ENCODE results near the gene C10orf143. TPM values are rescaled to one million over a fixed set of nuclear protein-coding genes. Genes with fewer than 3 reads are reported as not detected.
"Not testable (repeated sequence)": the region's sequence is repeated elsewhere in the genome, so short reads cannot be mapped to it uniquely, and the experiment has no call there.

The C10orf143 gene
- total and polyA plus RNA-seq, 2 experiments from 2014 or later, result 0.21 to 3.7 TPM

GRCh38 chr10:130099344-130099743 lies 11.3 kb downstream of the C10orf143 start:
- Histone ChIP-seq H3K36me3 (ENCODE audit: insufficient read depth) (no peaks in the 10 kb centered on the region), H3K79me2 (replicated peaks; ENCODE audit: insufficient read depth) (no peaks in the 10 kb centered on the region), H3K27me3 (ENCODE audit: insufficient read depth) (no peaks in the 10 kb centered on the region), H3F3A (replicated peaks; ENCODE audit: low read depth) (no peaks in the 10 kb centered on the region), H4K20me1 (replicated peaks; ENCODE audit: insufficient read depth) (no peaks in the 10 kb centered on the region), H3K4me3 (no peak overlapping the region), H2AFZ (no peak overlapping the region), H3K9me2 (ENCODE audit: insufficient read depth) (no peaks in the 10 kb centered on the region), H3K4me2 (no peak overlapping the region), H3K4me1 (ENCODE audit: insufficient read depth) (no peaks in the 10 kb centered on the region), H3K27ac (ENCODE audit: low read depth) (no peak overlapping the region)
- peaks cover 26% of the 10 kb centered on the region for H3K9me3 Mint-ChIP-seq
- no peak for DNase-seq (ENCODE audit: low spot score)
- peaks cover 2% of the 10 kb centered on the region for H3K27me3 Mint-ChIP-seq (ENCODE audit: insufficient read depth, low read depth, poor library complexity)
- H3K4me1 Mint-ChIP-seq, result no peaks in the 10 kb centered on the region
- no peak overlapping the region for H3K4me3 Mint-ChIP-seq
- ATAC-seq, result no peak
- no peak overlapping the region for H3K27ac Mint-ChIP-seq
- TF ChIP-seq STAT1 (IDR thresholded peaks at IDR 0.05; ENCODE audit: unreplicated experiment) (no peak), CREB1 (CRISPR knock-in tag; IDR thresholded peaks at IDR 0.05; ENCODE audit: low read depth) (no peak), ETS1 (IDR thresholded peaks at IDR 0.05) (no peak), ZNF331 (CRISPR knock-in tag; IDR thresholded peaks at IDR 0.05; ENCODE audit: low read depth) (no peak), NANOG (IDR thresholded peaks at IDR 0.05; ENCODE audit: borderline replicate concordance) (no peak), REST (IDR thresholded peaks at IDR 0.05; ENCODE audit: unreplicated experiment) (no peak), EZH2 (IDR thresholded peaks at IDR 0.05; ENCODE audit: low read depth, unreplicated experiment) (no peak), ZNF114 (CRISPR knock-in tag; IDR thresholded peaks at IDR 0.05) (no peak), ZNF462 (CRISPR knock-in tag; IDR thresholded peaks at IDR 0.05) (no peak), CTCF (conservative IDR thresholded peaks at IDR 0.05; ENCODE audit: low read depth in 2 of 2) (no peak)
- peaks cover 13% of the 10 kb centered on the region; the same call in 2 of the 3 replicates for H3K36me3 Mint-ChIP-seq (ENCODE audit: low read depth)

GRCh38 chr10:130090565-130090964 lies 20.1 kb downstream of the C10orf143 start:
- DNase-seq (ENCODE audit: low spot score); H3K27ac ChIP-seq (ENCODE audit: low read depth); H3K4me1 ChIP-seq (ENCODE audit: insufficient read depth); H3K9me2 ChIP-seq (ENCODE audit: insufficient read depth); H3K36me3 ChIP-seq (ENCODE audit: insufficient read depth); H4K20me1 ChIP-seq (replicated peaks; ENCODE audit: insufficient read depth); H3K4me3 ChIP-seq; H3K27me3 Mint-ChIP-seq (ENCODE audit: insufficient read depth, low read depth, poor library complexity); H2AFZ ChIP-seq; H3K79me2 ChIP-seq (replicated peaks; ENCODE audit: insufficient read depth); H3K27ac Mint-ChIP-seq; H3K4me1 Mint-ChIP-seq; H3K4me3 Mint-ChIP-seq; H3F3A ChIP-seq (replicated peaks; ENCODE audit: low read depth); H3K27me3 ChIP-seq (ENCODE audit: insufficient read depth); H3K4me2 ChIP-seq; ATAC-seq; H3K36me3 Mint-ChIP-seq (ENCODE audit: low read depth); H3K9me3 Mint-ChIP-seq: not testable (repeated sequence)

Measured in GM23338 (cell line).